Muscle layer of duodenum (tissue), 2 donors: ENCODE results near the gene LDLRAP1.

Experiments used
- H3K27ac ChIP-seq: one replicate; pipeline ENCODE4 v1.7.0; 2013; ENCODE audit warnings: mild to moderate bottlenecking, low read length
- H3K27me3 ChIP-seq: one replicate; pipeline ENCODE4 v1.7.0; 2013; ENCODE audit warnings: low read depth, mild to moderate bottlenecking, control low read depth, low read length
- H3K36me3 ChIP-seq, 2 donors: one replicate each; pipeline ENCODE4 v1.7.0; 2013; ENCODE audit warnings: low read length in 2 of 2, control low read depth in 1 of 2, mild to moderate bottlenecking in 1 of 2; ENCODE audit not compliant: insufficient read depth in 2 of 2, control insufficient read depth in 1 of 2
- H3K4me1 ChIP-seq, 2 donors: one replicate each; pipeline ENCODE4 v1.7.0; 2013; ENCODE audit warnings: low read length in 2 of 2, mild to moderate bottlenecking in 2 of 2, control low read depth in 1 of 2, moderate library complexity in 1 of 2; ENCODE audit not compliant: insufficient read depth in 2 of 2, control insufficient read depth in 1 of 2
- H3K4me3 ChIP-seq, 2 donors: one replicate each; pipeline ENCODE4 v1.7.0; 2013; ENCODE audit warnings: low read length in 2 of 2, low read depth in 1 of 2, mild to moderate bottlenecking in 1 of 2
- H3K9me3 ChIP-seq, 2 donors: one replicate each; pipeline ENCODE4 v1.7.0; 2013; ENCODE audit warnings: low read length in 2 of 2, control low read depth in 1 of 2, mild to moderate bottlenecking in 1 of 2; ENCODE audit not compliant: control insufficient read depth in 1 of 2
- donor health status: healthy.

LDLRAP1 gene

DNA sequence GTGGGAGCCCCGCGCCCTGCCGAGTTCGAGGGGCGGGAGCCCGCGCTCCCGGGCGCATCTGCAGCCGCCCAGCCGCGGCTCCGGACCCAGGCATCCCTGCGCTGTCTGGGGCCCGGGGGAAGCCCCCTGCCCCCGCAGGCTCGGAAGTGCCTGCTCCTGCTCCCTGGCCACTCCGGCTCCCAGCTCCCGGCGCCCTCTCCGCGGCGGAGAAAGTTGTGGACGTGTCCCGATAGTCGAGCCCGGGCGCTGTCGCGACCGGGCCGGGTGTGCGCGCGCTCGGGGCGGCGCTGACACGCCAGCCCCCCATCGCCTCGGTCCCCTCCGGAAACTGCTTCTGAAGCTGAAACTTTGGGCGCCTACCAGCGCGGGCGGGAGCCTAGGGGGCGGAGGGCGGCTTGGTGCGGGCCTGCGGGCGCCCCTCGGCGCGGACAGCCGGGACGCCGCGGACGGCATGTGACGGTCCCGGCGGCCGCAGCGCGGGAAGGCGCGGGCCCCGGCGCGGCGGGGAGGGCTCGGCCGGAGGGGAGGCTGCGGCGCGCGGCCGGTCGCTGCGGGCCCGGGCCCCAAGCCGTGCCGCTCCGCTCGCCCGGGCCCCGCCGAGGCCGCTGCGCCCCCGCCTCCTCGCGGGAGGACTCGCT lies 73.7 kb downstream of the LDLRAP1 start:
- Histone ChIP-seq H3K27ac (no peak overlapping the region), H3K4me1 (peaks cover 0 to 39% of the 10 kb centered on the region in 2 donors), H3K36me3 (peaks cover 0 to 4% of the 10 kb centered on the region in 2 donors), H3K4me3 (peak overlapping the region; percentile 52 to 85), H3K9me3 (no peaks in the 10 kb centered on the region), H3K27me3 (no peaks in the 10 kb centered on the region)

DNA sequence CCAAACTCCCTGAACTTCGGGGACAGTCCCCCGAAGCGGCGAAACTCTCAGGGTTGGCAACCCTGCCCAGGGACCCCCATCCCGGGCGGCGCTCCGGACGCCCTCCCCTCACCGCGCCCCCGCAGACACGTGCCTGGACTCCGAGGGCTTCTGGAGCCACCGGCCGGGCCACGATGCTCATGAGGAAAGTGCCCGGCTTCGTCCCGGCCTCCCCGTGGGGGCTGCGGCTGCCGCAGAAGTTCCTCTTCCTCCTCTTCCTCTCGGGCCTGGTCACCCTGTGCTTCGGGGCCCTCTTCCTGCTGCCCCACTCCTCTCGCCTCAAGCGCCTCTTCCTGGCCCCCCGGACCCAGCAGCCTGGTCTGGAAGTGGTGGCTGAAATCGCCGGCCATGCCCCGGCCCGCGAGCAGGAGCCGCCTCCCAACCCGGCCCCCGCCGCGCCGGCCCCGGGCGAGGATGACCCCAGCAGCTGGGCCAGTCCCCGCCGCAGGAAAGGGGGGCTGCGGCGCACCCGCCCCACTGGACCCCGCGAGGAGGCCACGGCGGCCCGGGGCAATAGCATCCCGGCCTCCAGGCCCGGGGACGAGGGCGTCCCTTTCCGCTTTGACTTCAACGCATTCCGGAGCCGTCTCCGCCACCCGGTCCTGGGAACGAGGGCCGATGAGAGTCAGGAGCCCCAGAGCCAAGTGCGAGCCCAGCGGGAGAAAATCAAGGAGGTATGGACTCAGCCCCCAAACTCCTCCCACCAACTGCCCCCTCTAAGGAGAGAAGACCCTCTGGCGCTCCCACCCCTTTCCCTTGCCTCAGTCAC lies 74.4 kb downstream of the LDLRAP1 start:
- H3K9me3 ChIP-seq: no peaks in the 10 kb centered on the region
- H3K4me1 ChIP-seq: peaks cover 3 to 47% of the 10 kb centered on the region in 2 donors
- peaks cover 0 to 4% of the 10 kb centered on the region in 2 donors for H3K36me3 ChIP-seq
- peak overlapping the region; percentile 52 to 71 for H3K4me3 ChIP-seq
- H3K27me3 ChIP-seq: no peaks in the 10 kb centered on the region
- H3K27ac ChIP-seq: no peak overlapping the region

DNA sequence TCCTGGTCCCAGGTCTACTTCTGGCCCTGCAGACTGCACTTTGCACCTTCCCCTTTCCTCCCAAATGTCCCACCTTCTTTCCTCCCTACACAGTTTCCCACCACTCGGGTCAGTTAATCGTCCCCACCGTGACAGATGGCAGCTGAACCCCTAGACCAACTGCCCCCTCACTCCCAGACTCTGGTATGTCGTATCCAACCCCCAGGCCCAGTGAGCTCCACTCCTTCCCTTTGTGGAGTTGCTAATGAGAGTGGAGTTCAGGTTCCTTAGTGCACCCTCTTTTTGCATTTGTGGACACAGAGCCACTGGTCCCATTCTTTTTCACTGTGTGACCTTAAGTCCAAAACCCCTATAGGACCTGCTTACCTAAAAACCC lies 75.0 kb downstream of the LDLRAP1 start:
- Histone ChIP-seq H3K4me1 (peaks cover 4 to 49% of the 10 kb centered on the region in 2 donors), H3K27ac (no peak overlapping the region), H3K27me3 (no peaks in the 10 kb centered on the region), H3K9me3 (no peaks in the 10 kb centered on the region), H3K36me3 (peaks cover 0 to 4% of the 10 kb centered on the region in 2 donors), H3K4me3 (peak overlapping the region; percentile 52 to 71)
